ENCODE data around the gene HEXD. TPM values are rescaled to one million over a fixed set of nuclear protein-coding genes. Genes with fewer than 3 reads are reported as not detected.

Gene HEXD
- total RNA-seq, 1 experiment from 2014 or later = 29.5 TPM

DNA sequence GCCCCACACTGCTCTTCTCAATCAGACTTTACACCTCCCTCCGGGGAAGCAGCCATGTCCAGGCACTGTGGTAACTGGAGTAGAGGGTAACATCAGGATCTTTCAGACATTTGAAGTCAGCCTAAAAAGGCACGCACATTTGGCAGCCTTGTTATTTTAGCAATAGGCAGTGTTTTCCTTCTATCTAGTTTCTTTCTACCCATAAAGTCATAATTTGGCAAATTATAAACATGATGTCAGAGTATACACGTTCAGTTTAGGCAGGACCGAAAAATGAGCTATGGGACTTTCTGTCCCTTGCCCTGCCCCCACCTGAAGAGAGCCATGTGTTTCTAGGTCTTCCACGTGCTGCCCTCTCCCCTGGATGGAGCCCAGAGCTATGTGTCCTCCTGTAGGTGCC, 61.5 kb downstream of the HEXD start:
- Histone ChIP-seq H3K4me3 (ENCODE audit: low read depth, low read length) (no peak overlapping the region), H3K9me3 (no peaks in the 10 kb centered on the region), H3K36me3 (ENCODE audit: control insufficient read depth, insufficient read depth, low read length) (peaks cover 4% of the 10 kb centered on the region), H3K27me3 (replicated peaks; ENCODE audit: control insufficient read depth, insufficient read depth, low read length) (no peaks in the 10 kb centered on the region), H3K4me1 (no peaks in the 10 kb centered on the region)
- Mint-ChIP-seq H3K9me3 (ENCODE audit: unreplicated experiment) (no peaks in the 10 kb centered on the region), H3K4me3 (ENCODE audit: unreplicated experiment) (no peak overlapping the region), H3K4me1 (ENCODE audit: low read depth, unreplicated experiment) (no peaks in the 10 kb centered on the region), H3K36me3 (ENCODE audit: insufficient read depth, unreplicated experiment) (peaks cover 32% of the 10 kb centered on the region), H3K27ac (ENCODE audit: unreplicated experiment) (no peak overlapping the region), H3K27me3 (ENCODE audit: insufficient read depth, unreplicated experiment) (no peaks in the 10 kb centered on the region)
- no TSS peak for BruUV-seq (replicated peaks)
- intact Hi-C loops (cut with micrococcal nuclease; ENCODE audit: unreplicated experiment) = loop anchor here (10.0 kb wide), 1 partner anchor 315 kb away; no protein-coding TSS in a partner anchor
- ChIA-PET CTCF (no interaction called here), POLR2A (no interaction called here)
- no peak for DNase-seq
- no peak for TF ChIP-seq CTCF (IDR thresholded peaks at IDR 0.05; ENCODE audit: insufficient read depth in 1 of 2, low read depth in 1 of 2, low read length in 1 of 2, severe bottlenecking in 1 of 2, unreplicated experiment in 1 of 2)

DNA sequence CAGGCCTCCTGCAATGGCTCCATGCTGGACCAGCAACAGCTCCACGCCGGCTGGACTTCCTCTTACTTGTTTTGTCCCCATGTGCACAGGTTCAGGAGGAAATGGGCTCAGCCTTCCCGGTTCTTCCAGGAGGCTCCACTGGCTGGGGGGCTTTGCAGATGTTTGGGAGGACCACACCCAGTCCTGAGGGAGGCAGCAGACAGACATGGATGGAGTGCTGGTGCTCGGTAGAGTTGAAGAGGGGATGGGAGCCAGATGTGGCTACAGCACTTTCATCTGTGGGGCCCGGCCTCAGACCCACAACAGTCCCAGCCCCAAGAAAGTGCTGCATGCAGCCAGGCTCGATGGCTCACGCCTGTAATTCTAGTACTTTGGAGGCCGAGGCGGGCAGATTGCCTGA, 62.2 kb downstream of the HEXD start:
- Histone ChIP-seq H3K4me1 (no peaks in the 10 kb centered on the region), H3K9me3 (no peaks in the 10 kb centered on the region), H3K4me3 (ENCODE audit: low read depth, low read length) (no peak overlapping the region), H3K36me3 (ENCODE audit: control insufficient read depth, insufficient read depth, low read length) (peaks cover 4% of the 10 kb centered on the region), H3K27me3 (replicated peaks; ENCODE audit: control insufficient read depth, insufficient read depth, low read length) (no peaks in the 10 kb centered on the region)
- Mint-ChIP-seq H3K27me3 (ENCODE audit: insufficient read depth, unreplicated experiment) (no peaks in the 10 kb centered on the region), H3K36me3 (ENCODE audit: insufficient read depth, unreplicated experiment) (peaks cover 38% of the 10 kb centered on the region), H3K4me3 (ENCODE audit: unreplicated experiment) (no peak overlapping the region), H3K9me3 (ENCODE audit: unreplicated experiment) (no peaks in the 10 kb centered on the region), H3K27ac (ENCODE audit: unreplicated experiment) (no peak overlapping the region), H3K4me1 (ENCODE audit: low read depth, unreplicated experiment) (no peaks in the 10 kb centered on the region)
- DNase-seq = no peak
- CTCF ChIA-PET = interaction anchor here (0.7 kb wide), 1 partner anchor 11 kb away, joined by 8 read pairs; no protein-coding TSS in a partner anchor
- POLR2A ChIA-PET = no interaction called here
- TF ChIP-seq CTCF (IDR thresholded peaks at IDR 0.05; ENCODE audit: insufficient read depth in 1 of 2, low read depth in 1 of 2, low read length in 1 of 2, severe bottlenecking in 1 of 2, unreplicated experiment in 1 of 2) = no peak
- no TSS peak for BruUV-seq (replicated peaks)
- intact Hi-C loops (cut with micrococcal nuclease; ENCODE audit: unreplicated experiment) = no loop called here

DNA sequence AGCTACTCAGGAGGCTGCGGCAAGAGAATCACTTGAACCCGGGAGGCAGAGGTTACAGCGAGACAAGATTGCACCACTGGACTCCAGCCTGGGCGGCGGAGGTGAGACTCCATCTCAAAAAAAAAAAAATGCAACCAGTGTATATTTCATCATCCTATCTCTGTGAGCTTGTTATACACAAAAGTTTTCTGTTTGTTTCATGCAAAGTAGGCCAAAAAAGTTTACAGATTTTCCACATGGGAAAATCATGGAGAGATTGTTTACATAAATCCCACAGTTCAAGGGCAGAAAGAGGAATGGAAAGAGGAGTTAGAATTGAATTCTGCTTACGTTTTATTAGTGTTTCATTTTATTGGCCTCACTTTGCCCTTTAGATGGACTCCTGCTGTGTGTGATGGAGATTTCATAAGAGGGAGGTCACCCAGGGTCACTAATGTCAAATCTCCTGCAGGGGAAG, 65.1 kb downstream of the HEXD start:
- H3K27me3 ChIP-seq (replicated peaks; ENCODE audit: control insufficient read depth, insufficient read depth, low read length) = no peaks in the 10 kb centered on the region
- Mint-ChIP-seq H3K27me3 (ENCODE audit: insufficient read depth, unreplicated experiment) (no peaks in the 10 kb centered on the region), H3K4me3 (ENCODE audit: unreplicated experiment) (no peak overlapping the region), H3K27ac (ENCODE audit: unreplicated experiment) (no peak overlapping the region), H3K36me3 (ENCODE audit: insufficient read depth, unreplicated experiment) (peaks cover 65% of the 10 kb centered on the region), H3K4me1 (ENCODE audit: low read depth, unreplicated experiment) (peaks cover 6% of the 10 kb centered on the region), H3K9me3 (ENCODE audit: unreplicated experiment) (no peaks in the 10 kb centered on the region)
- ChIA-PET POLR2A (no interaction called here), CTCF (interaction anchor here (0.7 kb wide), 1 partner anchor 132 kb away, joined by 3 read pairs; no protein-coding TSS in a partner anchor)
- H3K36me3 ChIP-seq (ENCODE audit: control insufficient read depth, insufficient read depth, low read length) = peaks cover 4% of the 10 kb centered on the region
- no peak for DNase-seq
- no peak overlapping the region for H3K4me3 ChIP-seq (ENCODE audit: low read depth, low read length)
- H3K4me1 ChIP-seq = no peaks in the 10 kb centered on the region
- BruUV-seq (replicated peaks) = no TSS peak
- intact Hi-C loops (cut with micrococcal nuclease; ENCODE audit: unreplicated experiment) = no loop called here
- no peaks in the 10 kb centered on the region for H3K9me3 ChIP-seq
- TF ChIP-seq CTCF (IDR thresholded peaks at IDR 0.05; ENCODE audit: insufficient read depth in 1 of 2, low read depth in 1 of 2, low read length in 1 of 2, severe bottlenecking in 1 of 2, unreplicated experiment in 1 of 2) = no peak
